Kidney tubule cell (primary cell): ENCODE measurements around the gene RWDD2A.
"Not testable (repeated sequence)": the region's sequence is repeated elsewhere in the genome, so short reads cannot be mapped to it uniquely, and the experiment has no call there.

Source experiments
- DNase-seq: peaks from one replicate; pipeline ENCODE4 v3.0.0-alpha.2; 2018; ENCODE audit warnings: low spot score

Gene RWDD2A

GRCh38 chr6:83192871-83193746 is at the start of gene RWDD2A, which contains the start of gene PGM3:
Gene RWDD2A, plus strand, starts transcription at chr6:83193357. Its CDS starts 1,095 bp downstream, at chr6:83194452.
Gene PGM3, minus strand, starts transcription at chr6:83193265. Its CDS starts 2,253 bp downstream, at chr6:83191012.
- DNase-seq: peak; percentile 88

- DNase-seq: no peak
Measured at GRCh38 chr6:83151114-83151513, 42.0 kb upstream of the RWDD2A start.

GRCh38 chr6:83152913-83153312 is 40.2 kb upstream of the RWDD2A start:
- no peak for DNase-seq

DNA sequence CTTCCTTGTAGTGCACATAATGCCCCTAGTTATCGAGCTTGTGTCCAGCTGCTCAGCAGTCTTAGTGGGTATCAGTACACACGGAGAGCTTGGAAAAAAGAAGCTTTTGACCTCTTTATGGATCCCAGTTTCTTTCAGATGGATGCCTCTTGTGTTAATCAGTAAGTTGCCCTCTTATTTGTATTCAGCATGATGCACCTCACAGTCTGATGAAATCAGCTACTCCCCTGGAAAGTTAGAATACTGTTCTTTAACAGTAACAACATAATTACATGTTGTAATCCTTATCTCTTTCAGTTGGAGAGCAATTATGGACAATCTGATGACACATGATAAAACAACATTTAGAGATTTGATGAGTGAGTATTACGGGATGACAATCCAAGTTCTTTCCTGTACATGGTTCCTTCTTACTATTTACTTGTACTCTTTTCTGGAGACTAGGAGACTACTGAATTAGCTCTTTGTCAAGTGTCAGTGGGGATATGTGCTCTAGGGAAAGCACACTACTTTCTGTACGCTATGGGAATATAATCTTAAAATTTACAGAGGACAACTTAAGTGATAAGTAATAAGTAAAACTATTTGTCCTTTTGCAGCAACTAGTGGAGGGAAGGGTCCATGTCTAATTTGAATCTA is 39.2 kb upstream of the RWDD2A start:
- DNase-seq: peak; percentile 2

- no peak for DNase-seq
Measured at GRCh38 chr6:83155794-83156193, 37.4 kb upstream of the RWDD2A start.

DNA sequence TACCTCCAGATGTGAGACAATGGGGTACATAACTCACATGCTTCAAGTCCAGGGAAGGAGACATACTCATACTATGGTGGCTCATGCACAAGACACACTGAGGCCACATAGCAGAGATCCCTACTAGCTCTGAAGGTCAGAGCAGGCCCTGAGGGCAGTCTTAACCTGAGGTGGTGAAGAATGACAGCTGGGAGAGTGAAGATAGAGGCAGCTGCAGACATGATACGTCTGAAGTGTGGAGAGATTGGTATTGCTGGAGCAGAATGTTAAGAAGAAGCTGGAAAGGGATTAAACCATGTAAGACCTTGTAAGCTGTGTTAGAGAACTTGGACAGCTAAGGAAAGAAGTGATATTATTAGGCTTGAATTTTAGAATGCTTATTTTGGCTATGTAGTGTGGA is 33.0 kb upstream of the RWDD2A start:
- DNase-seq: no peak

- DNase-seq: no peak
Measured at GRCh38 chr6:83167726-83168278, 25.4 kb upstream of the RWDD2A start.

- peak; percentile 13 for DNase-seq
Measured at GRCh38 chr6:83168556-83168955, 24.6 kb upstream of the RWDD2A start.

- DNase-seq: no peak
Measured at GRCh38 chr6:83169106-83169505, 24.1 kb upstream of the RWDD2A start.

DNA sequence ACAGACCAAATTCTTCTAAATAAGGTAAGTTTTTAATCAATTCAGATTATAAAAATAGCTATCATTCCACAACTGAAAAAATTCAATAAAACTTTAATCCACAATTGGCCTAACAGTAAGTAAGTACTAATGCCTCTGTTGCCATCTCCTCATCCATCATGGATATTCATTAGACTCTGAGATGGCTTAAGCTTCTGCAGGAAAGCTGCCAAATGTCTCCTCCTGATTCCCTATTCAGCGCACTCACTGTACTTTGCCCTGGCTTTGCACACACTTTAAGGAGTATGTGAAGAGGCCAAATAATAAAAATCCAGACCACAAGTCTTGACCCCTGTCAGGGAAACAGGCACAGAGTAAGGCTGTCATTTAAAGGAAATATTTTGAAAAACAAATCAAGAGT is 23.6 kb upstream of the RWDD2A start:
- DNase-seq: no peak

- DNase-seq: no peak
Measured at GRCh38 chr6:83176246-83176645, 16.9 kb upstream of the RWDD2A start.

DNA sequence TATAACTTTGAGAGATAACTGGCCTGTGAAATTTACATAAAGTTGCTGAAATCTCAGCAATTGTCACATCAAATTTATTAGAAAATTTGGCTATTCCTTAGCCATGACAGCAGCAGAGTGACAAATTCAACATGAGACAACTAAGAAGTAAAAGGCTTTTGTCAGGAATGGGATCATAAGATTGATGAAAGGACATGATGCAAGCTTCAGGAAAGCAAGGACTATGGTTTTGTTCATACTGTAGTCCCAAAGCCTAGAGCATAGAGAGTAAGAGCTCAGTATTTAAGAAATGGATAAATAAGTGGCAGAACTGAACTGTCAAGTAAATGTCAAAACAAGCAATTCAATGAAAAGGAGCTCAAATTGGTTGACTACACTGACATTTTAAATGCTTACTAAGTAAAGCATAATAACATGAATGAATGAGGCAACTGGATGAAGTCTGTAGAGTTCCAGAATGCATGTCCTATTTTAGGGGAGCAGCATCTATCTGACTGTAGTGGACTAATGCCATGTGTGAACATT is 12.7 kb upstream of the RWDD2A start:
- no peak for DNase-seq

- DNase-seq: no peak
Measured at GRCh38 chr6:83182114-83182513, 11.0 kb upstream of the RWDD2A start.

DNA sequence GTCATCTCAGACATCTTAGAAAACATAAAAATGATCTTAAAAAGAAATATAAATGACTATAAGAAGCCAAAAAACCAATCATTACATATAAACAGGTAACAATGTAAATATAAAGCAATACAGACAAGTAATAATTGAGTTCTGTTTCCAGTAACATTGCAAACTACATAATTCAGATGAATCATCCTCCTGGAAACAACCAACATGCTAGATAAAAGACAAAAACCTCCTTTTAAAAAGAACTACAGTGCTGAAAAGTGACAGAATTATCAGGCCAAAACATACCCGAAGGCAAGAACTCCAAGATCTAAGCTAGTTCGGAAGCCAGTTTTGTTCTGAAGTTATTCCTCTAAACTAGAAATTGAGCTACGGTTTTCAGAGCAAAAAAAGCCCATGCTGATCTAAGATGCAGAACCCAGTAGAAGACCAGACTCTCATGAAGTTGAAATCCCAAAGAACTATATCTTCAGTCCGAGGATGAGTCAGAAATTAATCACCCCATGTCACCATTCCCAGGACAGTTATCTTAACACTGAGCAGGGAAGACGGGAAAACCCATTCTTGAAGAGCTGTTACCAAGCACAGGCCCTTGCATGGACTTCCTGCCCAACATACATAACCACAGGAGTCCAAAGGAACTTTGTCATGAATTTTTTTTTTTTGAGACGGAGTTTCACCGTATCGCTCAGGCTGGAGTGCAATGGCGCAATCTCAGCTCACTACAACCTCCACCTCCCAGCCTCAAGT is 9.9 kb upstream of the RWDD2A start:
- peak; percentile 94 for DNase-seq

DNA sequence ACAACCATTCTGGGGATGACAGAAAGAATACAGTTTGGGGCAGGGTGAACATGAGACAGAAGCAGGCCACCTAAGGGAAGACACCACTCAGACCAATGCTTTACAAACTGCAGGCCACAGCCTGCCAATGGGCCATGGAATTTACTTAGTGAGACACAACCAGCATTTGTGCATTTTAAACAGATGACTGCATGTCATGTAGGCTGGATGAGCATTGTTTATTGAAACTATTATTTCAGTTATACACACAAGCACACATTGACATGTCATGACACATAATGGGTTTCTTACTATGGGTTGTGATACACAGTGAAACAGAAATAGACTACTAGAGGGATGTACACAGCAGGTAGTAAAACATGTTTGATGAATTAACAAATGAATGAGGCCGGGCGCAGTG is 8.1 kb upstream of the RWDD2A start:
- peak; percentile 9 for DNase-seq

- no peak for DNase-seq
Measured at GRCh38 chr6:83188501-83188900, 4.7 kb upstream of the RWDD2A start.

DNA sequence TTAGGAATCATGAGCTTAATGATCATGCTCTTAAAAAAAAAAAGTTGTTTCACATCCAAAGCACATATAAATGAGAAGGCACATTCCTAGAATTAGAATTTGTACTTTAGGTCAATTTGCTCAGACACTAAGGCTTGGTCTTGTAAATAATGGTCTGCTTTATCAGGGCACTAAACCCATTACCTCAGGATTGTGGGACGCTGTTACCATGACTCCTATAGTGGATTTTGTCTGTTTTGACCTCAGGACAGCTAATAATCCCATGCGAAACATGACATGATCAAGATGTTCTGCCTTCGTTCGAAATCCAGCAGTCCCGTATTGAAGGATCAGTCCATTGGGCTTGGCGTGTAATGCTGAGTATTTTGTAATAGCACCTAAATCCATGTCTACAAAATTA is 2.5 kb upstream of the RWDD2A start:
- no peak for DNase-seq

DNA sequence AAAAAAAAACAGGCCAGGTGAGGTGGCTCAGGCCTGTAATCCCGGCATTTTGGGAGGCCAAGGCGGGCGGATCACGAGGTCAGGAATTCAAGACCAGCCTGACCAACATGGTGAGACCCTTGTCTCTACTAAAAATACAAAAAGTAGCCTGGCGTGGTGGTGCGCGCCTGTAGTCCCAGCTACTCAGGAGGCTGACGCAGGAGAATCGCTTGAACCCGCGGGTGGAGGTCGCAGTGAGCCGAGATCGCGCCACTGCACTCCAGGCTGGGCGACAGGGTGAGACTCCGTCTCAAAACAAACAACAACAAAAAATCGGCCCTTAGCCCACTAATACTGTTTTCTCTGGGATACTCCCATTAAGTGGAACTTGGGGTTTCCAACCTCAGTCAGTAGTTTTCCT is 1.2 kb upstream of the RWDD2A start:
- not testable (repeated sequence) for DNase-seq

DNA sequence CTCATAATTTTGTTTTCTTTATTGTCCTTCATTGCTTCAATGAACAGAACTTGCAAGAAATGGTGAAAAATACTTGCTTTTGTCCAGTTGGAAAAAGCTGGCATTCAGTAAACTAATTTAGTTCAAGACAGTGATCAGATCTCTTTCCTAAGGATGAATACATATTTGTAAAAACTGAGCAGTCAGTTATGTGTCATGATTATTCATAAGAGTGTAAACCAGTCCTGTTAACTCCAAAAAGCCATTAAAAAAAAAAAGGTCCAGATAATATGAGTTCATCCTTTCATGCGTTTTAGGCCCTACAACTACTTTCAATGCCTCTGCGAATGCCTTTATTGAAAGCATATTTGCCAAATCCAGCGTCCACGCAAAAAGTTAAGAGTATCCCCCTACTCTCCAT is 701 bp upstream of the RWDD2A start:
- DNase-seq: peak; percentile 12

GRCh38 chr6:83193747-83194566 is 800 bp downstream of the RWDD2A start:
- DNase-seq: peak; percentile 61

GRCh38 chr6:83198486-83199172 is 5.5 kb downstream of the RWDD2A start:
- DNase-seq: peak; percentile 63
